GM19372 (cell line): ENCODE measurements around the gene DISP3.

Experiments used
- ATAC-seq: cut with Tn5 transposase; IDR thresholded peaks from one replicate; pipeline ENCODE4 v1.9.1; 2021; ENCODE audit warnings: mild to moderate bottlenecking, low read depth, moderate library complexity; ENCODE audit not compliant: unreplicated experiment

Gene DISP3

DNA sequence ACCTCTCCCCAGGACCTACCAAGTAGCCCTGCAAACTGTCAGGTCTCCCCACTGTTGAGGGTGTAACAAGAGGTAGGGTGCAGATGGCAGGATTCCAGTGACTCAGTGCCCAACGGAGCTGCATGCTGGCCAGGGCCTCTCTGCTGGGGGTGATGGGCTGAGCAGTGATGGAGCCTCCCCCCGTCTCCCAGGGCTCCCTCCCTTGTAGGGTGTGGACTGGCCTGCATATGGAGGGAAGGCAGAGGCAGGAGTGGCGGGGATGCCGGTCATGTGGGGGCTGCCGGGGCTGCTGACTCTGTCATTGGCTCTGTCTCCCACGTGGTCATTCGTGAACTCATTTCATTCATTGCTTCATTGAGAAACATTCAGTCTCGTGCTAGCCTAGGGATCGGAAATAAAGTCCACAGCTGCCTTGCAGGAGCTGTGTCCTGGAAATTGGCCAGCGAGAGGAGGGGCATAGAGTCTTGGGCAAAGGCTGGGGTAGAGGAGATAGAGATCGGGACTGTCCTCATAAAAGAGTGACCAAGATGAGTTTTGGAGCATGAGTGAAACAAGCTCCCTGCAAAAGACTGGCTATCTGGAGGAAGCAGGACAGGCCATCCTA, 22.9 kb upstream of the DISP3 start:
- ATAC-seq = no peak

DNA sequence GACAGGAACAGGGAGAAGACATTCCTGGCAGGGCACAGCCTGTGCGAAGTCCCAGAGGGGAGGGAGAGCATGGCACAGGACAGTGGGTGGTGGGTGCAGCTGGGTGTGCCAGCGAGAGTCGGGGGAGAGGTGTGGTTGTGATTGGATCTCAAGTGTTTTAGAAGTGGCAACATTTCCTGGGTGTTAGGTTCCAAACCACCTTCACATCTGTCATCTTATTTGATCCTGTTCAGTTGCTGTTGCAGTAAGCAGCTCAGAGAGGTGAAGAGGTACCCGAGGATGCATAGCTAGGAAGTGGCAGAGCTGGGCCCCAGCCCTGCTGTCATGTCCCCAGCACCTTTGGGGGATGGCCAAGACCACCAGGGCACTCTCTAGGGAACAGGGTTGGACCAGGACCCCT, 22.0 kb upstream of the DISP3 start:
- no peak for ATAC-seq

DNA sequence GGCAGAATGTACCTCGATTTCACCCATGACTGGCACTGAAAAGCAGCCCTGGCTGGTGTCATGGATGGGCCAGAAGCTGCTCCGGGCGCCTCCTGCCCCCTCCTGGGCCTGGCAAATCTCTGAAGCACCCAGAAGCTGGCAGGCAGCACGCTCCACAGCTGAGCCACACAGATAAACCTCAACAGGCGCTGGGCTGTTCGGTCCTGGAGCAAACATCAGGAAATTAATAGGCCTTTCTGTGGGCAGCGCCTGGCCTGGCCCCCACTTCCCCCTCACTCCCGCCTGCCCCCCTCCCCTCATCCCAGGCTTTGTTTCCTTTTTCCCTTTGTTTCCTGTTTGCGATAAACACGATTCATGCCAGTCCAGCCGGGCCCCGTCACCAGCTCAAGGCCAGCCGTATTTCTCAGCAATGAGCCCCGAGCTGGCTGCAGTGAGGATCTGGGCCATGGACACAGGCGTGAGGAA, 20.1 kb upstream of the DISP3 start:
- ATAC-seq = no peak

GRCh38 chr1:11461531-11462137, 17.3 kb upstream of the DISP3 start:
- no peak for ATAC-seq

GRCh38 chr1:11462224-11462923, 16.6 kb upstream of the DISP3 start:
- ATAC-seq = no peak

DNA sequence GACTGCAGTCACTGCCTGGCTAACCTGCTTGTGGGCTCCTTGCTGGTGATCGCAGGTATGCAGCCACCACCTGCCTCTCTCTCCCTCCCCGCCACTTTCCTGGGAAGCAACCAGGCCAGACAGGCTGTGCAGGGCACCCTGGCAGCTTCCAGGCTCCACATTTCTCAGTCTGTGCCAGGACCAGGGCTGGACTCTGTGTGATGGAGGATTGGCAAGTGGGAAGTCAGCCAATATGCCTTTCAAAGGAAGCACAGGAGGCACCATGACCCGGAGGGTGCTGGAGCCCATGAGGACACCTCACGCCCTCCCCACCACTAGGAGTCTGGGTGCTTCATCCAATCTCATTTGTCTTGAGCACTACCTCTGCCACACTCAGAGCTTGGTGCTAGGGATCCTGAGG, 15.8 kb upstream of the DISP3 start:
- ATAC-seq = no peak

GRCh38 chr1:11465307-11465706, 13.6 kb upstream of the DISP3 start:
- no peak for ATAC-seq

DNA sequence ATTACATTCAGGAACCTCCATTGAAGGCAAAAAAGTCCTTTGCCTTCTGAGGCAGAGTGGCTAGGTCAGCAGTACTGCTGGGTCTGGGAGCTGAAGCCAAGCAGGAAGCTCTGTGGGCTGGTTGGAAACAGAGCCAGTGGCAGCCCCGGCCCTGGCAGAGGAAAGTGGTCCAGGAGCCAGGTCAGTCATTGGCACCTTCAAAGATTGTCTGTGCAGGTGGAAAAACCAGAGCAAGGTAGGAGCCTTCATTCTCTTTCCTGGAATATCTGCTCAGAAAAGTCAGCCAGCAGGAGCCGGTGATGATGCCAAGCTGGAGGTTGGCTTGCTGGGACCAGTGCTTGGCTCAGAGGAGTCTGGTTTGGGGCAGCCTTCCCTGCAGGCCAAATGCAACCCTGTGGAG, 12.5 kb upstream of the DISP3 start:
- ATAC-seq = no peak

DNA sequence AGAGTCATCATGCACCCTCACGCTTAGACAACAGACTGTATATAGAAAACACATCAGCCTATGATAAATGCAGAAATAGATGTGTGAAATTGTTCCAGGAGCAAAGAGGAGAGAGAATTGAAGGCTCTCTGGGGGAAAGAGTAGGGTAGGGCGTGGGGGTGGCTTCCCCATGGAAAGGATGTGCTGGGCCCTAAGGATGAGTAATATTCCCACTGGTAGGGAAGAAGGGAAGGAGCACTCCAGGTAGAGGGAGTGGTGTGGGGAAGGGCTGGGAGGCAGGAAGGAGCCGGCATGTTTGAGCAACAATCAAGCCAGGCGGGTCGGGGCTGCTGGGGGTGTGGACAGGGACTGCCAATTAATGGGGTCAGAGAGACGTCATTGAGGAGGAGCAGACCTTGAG, 10.1 kb upstream of the DISP3 start:
- ATAC-seq = no peak

GRCh38 chr1:11470912-11471311, 8.0 kb upstream of the DISP3 start:
- no peak for ATAC-seq

DNA sequence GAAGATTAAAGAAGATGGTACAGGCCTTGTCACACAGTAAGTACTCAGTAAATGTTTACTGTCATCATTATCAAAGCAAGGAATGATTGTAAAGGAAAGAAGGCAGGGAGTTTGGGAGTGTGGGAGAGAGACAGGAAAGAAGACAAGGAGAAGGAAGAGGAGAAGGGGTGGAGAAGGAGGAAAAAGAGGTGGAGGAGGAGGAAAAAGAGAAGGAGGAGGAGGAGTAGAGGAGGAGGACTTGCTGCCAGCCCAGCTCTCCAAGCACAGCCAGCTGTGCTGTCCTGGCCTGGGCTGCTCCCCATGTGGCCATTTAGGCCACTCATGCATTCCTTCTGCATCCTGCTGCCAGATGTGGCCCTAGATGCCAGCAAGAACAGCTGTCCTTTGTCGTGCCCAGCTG, 7.5 kb upstream of the DISP3 start:
- ATAC-seq = no peak

GRCh38 chr1:11472284-11472683, 6.7 kb upstream of the DISP3 start:
- no peak for ATAC-seq

DNA sequence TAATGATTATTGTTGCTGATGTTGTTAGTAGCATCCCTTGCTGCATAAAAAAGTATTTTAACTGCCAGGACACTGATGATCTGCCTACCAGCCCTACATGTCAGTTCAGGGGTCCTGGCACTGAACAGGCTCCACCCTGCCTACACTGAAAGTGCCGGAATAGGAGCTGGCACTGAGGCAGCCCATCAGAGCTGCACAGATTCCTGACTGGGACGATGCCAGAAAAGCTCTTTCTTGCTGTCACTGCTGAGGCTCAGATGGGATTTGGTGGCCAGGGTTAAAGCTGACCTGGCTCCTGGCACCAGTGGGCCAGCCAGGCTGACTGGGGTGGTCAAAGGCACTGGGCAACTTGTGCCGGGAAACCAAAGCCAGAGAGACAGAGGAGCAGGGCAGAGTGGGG, 6.2 kb upstream of the DISP3 start:
- ATAC-seq = no peak

- ATAC-seq = no peak
Observed at GRCh38 chr1:11473491-11474034, 5.4 kb upstream of the DISP3 start.

DNA sequence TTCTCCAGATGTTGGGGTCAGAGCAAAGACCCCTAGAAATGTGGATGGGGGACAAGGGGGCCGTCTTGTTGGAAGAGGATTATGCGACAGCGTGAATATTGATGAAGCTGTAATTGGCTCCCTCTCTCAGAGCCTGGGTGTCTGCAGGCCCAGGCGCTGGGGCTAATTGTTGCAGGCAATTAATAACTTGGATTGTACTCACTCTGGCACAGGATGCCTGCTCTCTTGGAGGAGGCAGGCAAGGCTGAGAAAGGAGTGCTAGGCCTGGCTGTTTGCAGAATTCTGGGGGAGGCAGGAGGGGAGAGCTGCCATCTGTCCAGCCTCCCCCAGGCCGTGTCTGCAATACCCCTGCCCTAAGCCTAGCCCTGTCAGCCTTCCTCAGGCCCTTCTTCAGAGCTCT, 4.1 kb upstream of the DISP3 start:
- no peak for ATAC-seq

DNA sequence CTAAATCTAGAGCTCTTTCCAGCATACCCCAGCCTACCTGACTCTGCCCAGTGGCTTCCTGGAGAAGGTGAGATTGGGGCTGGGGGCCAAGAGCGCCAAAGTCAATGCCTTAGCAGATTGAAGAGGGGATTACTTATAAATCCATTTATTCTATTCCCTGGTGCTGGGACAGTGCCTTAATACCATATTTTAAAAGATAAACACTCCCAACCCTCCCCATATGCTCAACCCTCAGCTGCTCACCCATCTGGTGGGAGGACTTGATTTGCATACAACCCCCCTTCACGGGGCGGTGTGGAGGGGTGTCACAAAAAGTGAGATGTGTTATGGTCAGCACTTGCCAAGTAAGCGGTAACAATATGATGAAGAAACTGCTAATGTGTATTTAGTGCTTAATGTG, 3.2 kb upstream of the DISP3 start:
- ATAC-seq = no peak

- no peak for ATAC-seq
Observed at GRCh38 chr1:11479375-11479979, 522 bp downstream of the DISP3 start.

- ATAC-seq = no peak
Observed at GRCh38 chr1:11481019-11481418, 2.1 kb downstream of the DISP3 start.

- ATAC-seq = no peak
Observed at GRCh38 chr1:11482198-11482597, 3.2 kb downstream of the DISP3 start.

GRCh38 chr1:11482701-11483479, 3.9 kb downstream of the DISP3 start:
- ATAC-seq = no peak
